ENCODE data around the gene ZSCAN32.

ZSCAN32 gene

GRCh38 chr16:3413730-3414379, 13.1 kb upstream of the ZSCAN32 start:
- TF ChIP-seq CTCF (IDR thresholded peaks at IDR 0.05) = no peak
- no peak for TF ChIP-seq ZFX (IDR thresholded peaks at IDR 0.05; ENCODE audit: borderline replicate concordance)
- no peak overlapping the region for H3K27ac ChIP-seq

- no peak overlapping the region for H3K27ac ChIP-seq
- TF ChIP-seq ZFX (IDR thresholded peaks at IDR 0.05; ENCODE audit: borderline replicate concordance) (no peak), CTCF (IDR thresholded peaks at IDR 0.05) (no peak)
Observed at GRCh38 chr16:3408561-3409197, 7.9 kb upstream of the ZSCAN32 start.

GRCh38 chr16:3401719-3402397, 1.1 kb upstream of the ZSCAN32 start:
- TF ChIP-seq ZFX (IDR thresholded peaks at IDR 0.05; ENCODE audit: borderline replicate concordance) (no peak), CTCF (IDR thresholded peaks at IDR 0.05) (no peak)
- peak overlapping the region; percentile 81 for H3K27ac ChIP-seq

GRCh38 chr16:3400446-3400778, 392 bp downstream of the ZSCAN32 start:
- peak overlapping the region; percentile 81 for H3K27ac ChIP-seq
- TF ChIP-seq ZFX (IDR thresholded peaks at IDR 0.05; ENCODE audit: borderline replicate concordance) = no peak
- TF ChIP-seq CTCF (IDR thresholded peaks at IDR 0.05) = no peak

GRCh38 chr16:3389663-3390338, 11.0 kb downstream of the ZSCAN32 start:
- H3K27ac ChIP-seq = no peak overlapping the region
- no peak for TF ChIP-seq ZFX (IDR thresholded peaks at IDR 0.05; ENCODE audit: borderline replicate concordance)
- no peak for TF ChIP-seq CTCF (IDR thresholded peaks at IDR 0.05)

- H3K27ac ChIP-seq = no peak overlapping the region
- TF ChIP-seq CTCF (IDR thresholded peaks at IDR 0.05) = no peak
- TF ChIP-seq ZFX (IDR thresholded peaks at IDR 0.05; ENCODE audit: borderline replicate concordance) = no peak
Observed at GRCh38 chr16:3388325-3388724, 12.5 kb downstream of the ZSCAN32 start.
